SK-N-SH (cell line): ENCODE data around the gene HACD1.

Experiments used
- CHD2 ChIP-seq: fragments of 150-350 bp; IDR thresholded peaks from 2 replicates; pipeline ENCODE4 v1.6.1; 2018; ENCODE audit warnings: low read length; ENCODE audit not compliant: partially characterized antibody
- CTCF ChIP-seq: fragments of 200-600 bp; sonication (generic); IDR thresholded peaks from 2 replicates; pipeline ENCODE4 v1.6.1; 2017; ENCODE audit warnings: antibody characterized with exemption, mild to moderate bottlenecking, moderate library complexity
- EZH2phosphoT487 ChIP-seq: fragments of 200-600 bp; sonication (generic); IDR thresholded peaks from 2 replicates; pipeline ENCODE4 v1.6.1; 2017; ENCODE audit warnings: low read depth, mixed run types, mild to moderate bottlenecking, antibody characterized with exemption, moderate library complexity, borderline replicate concordance
- FOXJ3 ChIP-seq: sonication (generic); formaldehyde crosslinking; IDR thresholded peaks from 2 replicates; pipeline ENCODE4 v1.5.1; 2020; ENCODE audit warnings: mild to moderate bottlenecking, missing genetic modification reagents
- GATA2 ChIP-seq: sonication (generic); formaldehyde crosslinking; IDR thresholded peaks from 2 replicates; pipeline ENCODE4 v1.5.0; 2020; ENCODE audit warnings: mild to moderate bottlenecking, missing genetic modification reagents
- IRF3 ChIP-seq: fragments of 150-350 bp; IDR thresholded peaks from 2 replicates; pipeline ENCODE4 v1.6.1; 2016; ENCODE audit warnings: mild to moderate bottlenecking, low read depth, low read length
- MAX ChIP-seq: IDR thresholded peaks from 2 replicates; pipeline ENCODE4 v1.4.0; 2012; ENCODE audit warnings: low read depth
- NFIC ChIP-seq: IDR thresholded peaks from 2 replicates; pipeline ENCODE4 v1.4.0; 2012; ENCODE audit warnings: borderline replicate concordance
- POLR2AphosphoS5 ChIP-seq: IDR thresholded peaks from 2 replicates; pipeline ENCODE4 v1.6.1; 2012; ENCODE audit warnings: low read depth, low read length
- RAD21 ChIP-seq: IDR thresholded peaks from 2 replicates; pipeline ENCODE4 v1.6.1; 2012; ENCODE audit warnings: mild to moderate bottlenecking, low read length
- RFX5 ChIP-seq: IDR thresholded peaks from 2 replicates; pipeline ENCODE4 v1.6.1; 2012; ENCODE audit warnings: mild to moderate bottlenecking, improper control_type of control experiment, low read length
- USF2 ChIP-seq: fragments of 150-350 bp; IDR thresholded peaks from 2 replicates; pipeline ENCODE4 v1.6.1; 2017; ENCODE audit warnings: antibody characterized with exemption, low read length, low read depth, borderline replicate concordance
- YY1 ChIP-seq: IDR thresholded peaks from 2 replicates; pipeline ENCODE4 v1.4.0; 2012; ENCODE audit warnings: low read depth, mild to moderate bottlenecking

- TF ChIP-seq RFX5 = no peak
- no peak for TF ChIP-seq FOXJ3 (CRISPR knock-in tag)
- no peak for TF ChIP-seq CTCF
- TF ChIP-seq EZH2phosphoT487 = no peak
- no peak for TF ChIP-seq USF2
- no peak for TF ChIP-seq MAX
- TF ChIP-seq GATA2 (CRISPR knock-in tag) = no peak
- TF ChIP-seq POLR2AphosphoS5 = no peak
- no peak for TF ChIP-seq NFIC
- no peak for TF ChIP-seq IRF3
- no peak for TF ChIP-seq CHD2
- no peak for TF ChIP-seq RAD21
- no peak for TF ChIP-seq YY1
Observed at GRCh38 chr10:17548162-17548561, 69.0 kb downstream of the HACD1 start.
